IMR-90 (cell line): ENCODE results near the gene DMD. TPM values are rescaled to one million over a fixed set of nuclear protein-coding genes. Genes with fewer than 3 reads are reported as not detected.

ENCODE experiments used
- ATAC-seq: fragments of 200-7000 bp; cut with Tn5 transposase; 2 replicates; pipeline ENCODE4 v1.9.1; 2020; ENCODE audit warnings: low read depth, mild to moderate bottlenecking, moderate library complexity
- BruUV-seq: library from RNA; stranded (reverse); fragments of 400-500 nt; replicated peaks from 2 replicates; lab custom pipeline; 2021; lab: Mats Ljungman, UMichigan
- CTCF ChIA-PET: fragments of 300-600 bp; formaldehyde crosslinking; extraction: SDS; loops from one replicate; lab custom pipeline; 2021; ENCODE audit warnings: antibody characterized with exemption; lab: Yijun Ruan, JAX
- POLR2A ChIA-PET: fragments of 300-600 bp; sonication (Branson Sonifier 250); formaldehyde crosslinking; loops from one replicate; lab custom pipeline; 2022; ENCODE audit warnings: antibody characterized with exemption; ENCODE audit not compliant: unreplicated experiment; lab: Charles Lee
- DNase-seq: peaks from one replicate; pipeline ENCODE4 v3.0.0; 2013
- H2AFZ ChIP-seq: replicated peaks from 2 replicates; pipeline ENCODE3; 2013; ENCODE audit warnings: low read length, mild to moderate bottlenecking; ENCODE audit not compliant: poor library complexity
- H2AK5ac ChIP-seq: 2 replicates; pipeline ENCODE4 v1.6.1; 2013; ENCODE audit warnings: low read depth, low read length, inconsistent platforms
- H2AK9ac ChIP-seq: replicated peaks from 2 replicates; pipeline ENCODE3; 2013; ENCODE audit warnings: mild to moderate bottlenecking, low read depth, low read length, moderate library complexity; ENCODE audit not compliant: poor library complexity
- H2BK120ac ChIP-seq: 2 replicates; pipeline ENCODE4 v1.6.1; 2013; ENCODE audit warnings: low read depth, low read length, inconsistent platforms
- H2BK15ac ChIP-seq: 3 replicates; pipeline ENCODE4 v1.6.1; 2013; ENCODE audit warnings: low read depth, low read length, inconsistent platforms
- H2BK20ac ChIP-seq: 2 replicates; pipeline ENCODE4 v1.6.1; 2013; ENCODE audit warnings: low read depth, mild to moderate bottlenecking, inconsistent platforms, low read length, moderate library complexity
- H2BK5ac ChIP-seq: 2 replicates; pipeline ENCODE4 v1.6.1; 2013; ENCODE audit warnings: mild to moderate bottlenecking, low read depth, low read length, inconsistent platforms; ENCODE audit not compliant: poor library complexity, severe bottlenecking
- H3K14ac ChIP-seq: replicated peaks from 2 replicates; pipeline ENCODE4 v1.6.1; 2013; ENCODE audit warnings: low read depth, low read length, inconsistent platforms
- H3K18ac ChIP-seq: 2 replicates; pipeline ENCODE4 v1.6.1; 2013; ENCODE audit warnings: low read depth, low read length, control low read depth
- H3K23ac ChIP-seq: 2 replicates; pipeline ENCODE4 v1.6.1; 2013; ENCODE audit warnings: low read depth, low read length, inconsistent platforms
- H3K27ac ChIP-seq: 2 replicates; pipeline ENCODE4 v1.5.1; 2013; ENCODE audit warnings: mild to moderate bottlenecking, control low read depth, low read length; ENCODE audit not compliant: insufficient read depth
- H3K27me3 ChIP-seq: 2 replicates; pipeline ENCODE4 v1.6.1; 2013; ENCODE audit warnings: low read length; ENCODE audit not compliant: control insufficient read depth, insufficient read depth
- H3K36me3 ChIP-seq: 2 replicates; pipeline ENCODE4 v1.6.1; 2013; ENCODE audit warnings: low read length, mixed read lengths; ENCODE audit not compliant: control insufficient read depth, insufficient read depth
- H3K4ac ChIP-seq: 2 replicates; pipeline ENCODE4 v1.6.1; 2013; ENCODE audit warnings: low read depth, low read length, inconsistent platforms
- H3K4me1 ChIP-seq: 2 replicates; pipeline ENCODE4 v1.6.1; 2013; ENCODE audit warnings: low read length, mixed read lengths; ENCODE audit not compliant: control insufficient read depth, insufficient read depth
- H3K4me2 ChIP-seq: 2 replicates; pipeline ENCODE4 v1.6.1; 2013; ENCODE audit warnings: low read depth, mild to moderate bottlenecking, control low read depth, low read length, moderate library complexity
- H3K4me3 ChIP-seq: 2 replicates; pipeline ENCODE4 v1.5.1; 2013; ENCODE audit warnings: low read depth, mild to moderate bottlenecking, control low read depth, low read length, moderate library complexity; ENCODE audit not compliant: insufficient read depth
- H3K56ac ChIP-seq: 2 replicates; pipeline ENCODE4 v1.6.1; 2013; ENCODE audit warnings: low read length, inconsistent platforms; ENCODE audit not compliant: insufficient read depth; ENCODE audit errors: extremely low read depth
- H3K79me1 ChIP-seq, 2 experiments: 2 replicates each; pipeline ENCODE4 v1.6.1; 2013; ENCODE audit warnings: low read length in 2 of 2, inconsistent platforms in 1 of 2, low read depth in 1 of 2
- H3K9ac ChIP-seq: 2 replicates; pipeline ENCODE4 v1.6.1; 2013; ENCODE audit warnings: low read depth, low read length, control low read depth
- H3K9me1 ChIP-seq: 2 replicates; pipeline ENCODE4 v1.6.1; 2013; ENCODE audit warnings: low read length, inconsistent platforms; ENCODE audit not compliant: insufficient read depth
- H3K9me3 ChIP-seq: 2 replicates; pipeline ENCODE4 v1.6.1; 2013; ENCODE audit warnings: low read length; ENCODE audit not compliant: control insufficient read depth, insufficient read depth
- H4K20me1 ChIP-seq: 2 replicates; pipeline ENCODE4 v1.6.1; 2013; ENCODE audit warnings: low read length, inconsistent platforms; ENCODE audit not compliant: insufficient read depth
- H4K5ac ChIP-seq: 2 replicates; pipeline ENCODE4 v1.6.1; 2013; ENCODE audit warnings: mild to moderate bottlenecking, low read depth, low read length, control low read depth
- H4K8ac ChIP-seq, 2 experiments: 2 replicates each; pipeline ENCODE4 v1.6.1; 2013; ENCODE audit warnings: low read depth in 2 of 2, low read length in 2 of 2, control low read depth in 1 of 2, inconsistent platforms in 1 of 2
- H4K91ac ChIP-seq: 2 replicates; pipeline ENCODE4 v1.6.1; 2013; ENCODE audit warnings: low read depth, low read length, inconsistent platforms; ENCODE audit not compliant: insufficient read depth
- BHLHE40 ChIP-seq: fragments of 150-350 bp; IDR thresholded peaks from 2 replicates; pipeline ENCODE4 v1.6.1; 2016; ENCODE audit warnings: mild to moderate bottlenecking, low read depth, low read length
- CEBPB ChIP-seq: IDR thresholded peaks from 2 replicates; pipeline ENCODE4 v1.6.1; 2012; ENCODE audit warnings: low read depth, low read length, improper control_type of control experiment
- CHD1 ChIP-seq: IDR thresholded peaks from 2 replicates; pipeline ENCODE4 v1.6.1; 2012; ENCODE audit warnings: low read depth, low read length, improper control_type of control experiment
- FOS ChIP-seq: fragments of 150-350 bp; IDR thresholded peaks from 2 replicates; pipeline ENCODE4 v1.6.1; 2016; ENCODE audit warnings: low read depth, low read length
- MAFK ChIP-seq: IDR thresholded peaks from 2 replicates; pipeline ENCODE4 v1.6.1; 2012; ENCODE audit warnings: low read depth, low read length, improper control_type of control experiment
- MAZ ChIP-seq: IDR thresholded peaks from 2 replicates; pipeline ENCODE4 v1.6.1; 2012; ENCODE audit warnings: low read depth, mild to moderate bottlenecking, low read length, improper control_type of control experiment, moderate library complexity, borderline replicate concordance
- MXI1 ChIP-seq: IDR thresholded peaks from 2 replicates; pipeline ENCODE4 v1.6.1; 2012; ENCODE audit warnings: low read depth, mild to moderate bottlenecking, low read length, moderate library complexity, borderline replicate concordance
- NFE2L2 ChIP-seq: fragments of 150-350 bp; IDR thresholded peaks from 2 replicates; pipeline ENCODE4 v1.6.1; 2016; ENCODE audit warnings: low read depth, mild to moderate bottlenecking, low read length
- POLR2A ChIP-seq: IDR thresholded peaks from 2 replicates; pipeline ENCODE4 v1.6.1; 2012; ENCODE audit warnings: mild to moderate bottlenecking, low read depth, low read length
- RAD21 ChIP-seq: IDR thresholded peaks from 2 replicates; pipeline ENCODE4 v1.6.1; 2012; ENCODE audit warnings: low read length, improper control_type of control experiment
- RFX5 ChIP-seq: IDR thresholded peaks from 2 replicates; pipeline ENCODE4 v1.8.0; 2012; ENCODE audit warnings: low read depth, mild to moderate bottlenecking, low read length, moderate library complexity
- SMC3 ChIP-seq: fragments of 150-350 bp; IDR thresholded peaks from 2 replicates; pipeline ENCODE4 v1.6.1; 2016; ENCODE audit warnings: low read depth, mild to moderate bottlenecking, antibody characterized with exemption, low read length, moderate library complexity
- WGBS, 2 experiments: methylation state at CpG; one replicate each; pipeline versions ENCODE4 v1.1.5 to v1.1.7; 2013; ENCODE audit warnings: missing lambda C conversion rate in 2 of 2; ENCODE audit not compliant: insufficient read length in 1 of 2; ENCODE audit errors: extremely low coverage in 2 of 2; 5-methylcytosine and 5-hydroxymethylcytosine counted together
- dilution Hi-C: fragments of 300-500 bp; cut with HindIII; formaldehyde crosslinking; loops from one replicate; pipeline ENCODE4 v1.14.3; 2018; ENCODE audit warnings: low sequenced_read_pairs; ENCODE audit not compliant: unreplicated experiment
- in situ Hi-C: fragments of 300-500 bp; cut with MboI; formaldehyde crosslinking; loops from 3 replicates; pipeline ENCODE4 v1.14.3; 2019; ENCODE audit warnings: low sequenced_read_pairs, inconsistent platforms, mixed read lengths
- intact Hi-C: fragments of 100-400 bp; cut with micrococcal nuclease; formaldehyde crosslinking; loops from 2 replicates; pipeline ENCODE4 v1.10.0; 2022
- polyA plus RNA-seq, 3 experiments: library from polyadenylated mRNA; depleted of rRNA; stranded (reverse); fragments of >200 nt; gene quantifications; 2 replicates each; pipeline ENCODE4 v1.2.3, GENCODE V29; 2012; ENCODE audit warnings: low replicate concordance in 1 of 3
- total RNA-seq: library from RNA; depleted of rRNA; stranded (reverse); fragments of >200 nt; gene quantifications from 2 replicates; pipeline ENCODE4 v1.2.3, GENCODE V29; 2012
- TF ChIP-seq, protein P1 (sequence below): fragments of 150-350 bp; IDR thresholded peaks from 2 replicates; pipeline ENCODE4 v1.6.1; 2017; ENCODE audit warnings: mild to moderate bottlenecking, antibody characterized with exemption, low read length, low read depth
- TF ChIP-seq, protein P2 (sequence below): conservative IDR thresholded peaks from 2 replicates; pipeline ENCODE4 v1.5.1; 2012; ENCODE audit warnings: mild to moderate bottlenecking, low read depth, low read length, improper control_type of control experiment

The DMD gene
- total and polyA plus RNA-seq, 2 of the 4 experiments (the other 2 are of a cell fraction): 6.6 to 11.8 TPM

DNA sequence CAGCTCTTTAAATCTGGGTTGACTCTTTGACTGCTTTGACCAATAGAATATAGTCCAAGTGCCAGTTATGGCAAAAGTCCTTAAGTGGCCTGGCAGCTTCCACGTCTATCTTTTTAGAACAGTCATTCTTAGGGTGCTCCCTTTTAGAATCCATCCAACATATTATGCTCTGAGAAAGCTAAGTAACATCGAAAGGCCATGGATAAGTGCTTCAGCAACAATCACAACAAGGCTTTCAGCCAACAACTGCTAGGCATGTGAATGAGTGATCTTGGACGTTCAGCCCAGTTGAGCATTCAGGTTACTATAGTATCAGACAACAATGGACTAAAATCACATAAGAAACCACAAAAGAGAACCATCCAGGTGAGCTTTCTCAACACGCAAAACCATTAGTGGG is 818.7 kb downstream of the DMD start:
- H2AK5ac ChIP-seq: no peak overlapping the region
- H3K56ac ChIP-seq: no peak overlapping the region
- H2BK15ac ChIP-seq: no peak overlapping the region
- ChIA-PET POLR2A (no interaction called here), CTCF (no interaction called here)
- H3K4me2 ChIP-seq: no peak overlapping the region
- H4K5ac ChIP-seq: no peak overlapping the region
- no peak overlapping the region for H2BK120ac ChIP-seq
- no peak overlapping the region for H2AFZ ChIP-seq
- no peak overlapping the region for H3K4me3 ChIP-seq
- intact Hi-C loops (no loop called here), dilution Hi-C loops (no loop called here), in situ Hi-C loops (no loop called here)
- TF ChIP-seq, protein P1, sequence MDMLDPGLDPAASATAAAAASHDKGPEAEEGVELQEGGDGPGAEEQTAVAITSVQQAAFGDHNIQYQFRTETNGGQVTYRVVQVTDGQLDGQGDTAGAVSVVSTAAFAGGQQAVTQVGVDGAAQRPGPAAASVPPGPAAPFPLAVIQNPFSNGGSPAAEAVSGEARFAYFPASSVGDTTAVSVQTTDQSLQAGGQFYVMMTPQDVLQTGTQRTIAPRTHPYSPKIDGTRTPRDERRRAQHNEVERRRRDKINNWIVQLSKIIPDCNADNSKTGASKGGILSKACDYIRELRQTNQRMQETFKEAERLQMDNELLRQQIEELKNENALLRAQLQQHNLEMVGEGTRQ: no peak
- TF ChIP-seq BHLHE40 (no peak), RAD21 (no peak), SMC3 (no peak), MAZ (no peak), POLR2A (no peak), CEBPB (no peak), MXI1 (no peak), MAFK (no peak), RFX5 (no peak), NFE2L2 (no peak), CHD1 (no peak), FOS (no peak)
- TF ChIP-seq, protein P2, sequence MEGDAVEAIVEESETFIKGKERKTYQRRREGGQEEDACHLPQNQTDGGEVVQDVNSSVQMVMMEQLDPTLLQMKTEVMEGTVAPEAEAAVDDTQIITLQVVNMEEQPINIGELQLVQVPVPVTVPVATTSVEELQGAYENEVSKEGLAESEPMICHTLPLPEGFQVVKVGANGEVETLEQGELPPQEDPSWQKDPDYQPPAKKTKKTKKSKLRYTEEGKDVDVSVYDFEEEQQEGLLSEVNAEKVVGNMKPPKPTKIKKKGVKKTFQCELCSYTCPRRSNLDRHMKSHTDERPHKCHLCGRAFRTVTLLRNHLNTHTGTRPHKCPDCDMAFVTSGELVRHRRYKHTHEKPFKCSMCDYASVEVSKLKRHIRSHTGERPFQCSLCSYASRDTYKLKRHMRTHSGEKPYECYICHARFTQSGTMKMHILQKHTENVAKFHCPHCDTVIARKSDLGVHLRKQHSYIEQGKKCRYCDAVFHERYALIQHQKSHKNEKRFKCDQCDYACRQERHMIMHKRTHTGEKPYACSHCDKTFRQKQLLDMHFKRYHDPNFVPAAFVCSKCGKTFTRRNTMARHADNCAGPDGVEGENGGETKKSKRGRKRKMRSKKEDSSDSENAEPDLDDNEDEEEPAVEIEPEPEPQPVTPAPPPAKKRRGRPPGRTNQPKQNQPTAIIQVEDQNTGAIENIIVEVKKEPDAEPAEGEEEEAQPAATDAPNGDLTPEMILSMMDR: no peak
- no peak overlapping the region for H3K4ac ChIP-seq
- no peaks in the 10 kb centered on the region for H3K4me1 ChIP-seq
- no peak overlapping the region for H3K18ac ChIP-seq
- H3K14ac ChIP-seq: no peak overlapping the region
- BruUV-seq: no TSS peak
- ATAC-seq: no peak
- no peaks in the 10 kb centered on the region for H3K9me1 ChIP-seq
- H3K36me3 ChIP-seq: no peaks in the 10 kb centered on the region
- no peak for DNase-seq
- H3K79me1 ChIP-seq: no peaks in the 10 kb centered on the region
- H3K27me3 ChIP-seq: no peaks in the 10 kb centered on the region
- H2BK20ac ChIP-seq: no peak overlapping the region
- no peak overlapping the region for H4K8ac ChIP-seq
- H3K23ac ChIP-seq: no peak overlapping the region
- no peaks in the 10 kb centered on the region for H4K20me1 ChIP-seq
- WGBS, 2 experiments: 83% methylated on average over 1 of the region's 4 CpGs; no CpG with 5 or more reads in 1 of the 2 experiments
- H2BK5ac ChIP-seq: no peak overlapping the region
- H3K9ac ChIP-seq: no peak overlapping the region
- no peaks in the 10 kb centered on the region for H3K9me3 ChIP-seq
- no peak overlapping the region for H4K91ac ChIP-seq
- H3K27ac ChIP-seq: no peak overlapping the region
- no peak overlapping the region for H2AK9ac ChIP-seq
